ENCODE results near the gene POU5F1. TPM values are rescaled to one million over a fixed set of nuclear protein-coding genes. Genes with fewer than 3 reads are reported as not detected.

The POU5F1 gene
- total RNA-seq, 2 experiments from 2014 or later, result 0.44 to 0.86 TPM

DNA sequence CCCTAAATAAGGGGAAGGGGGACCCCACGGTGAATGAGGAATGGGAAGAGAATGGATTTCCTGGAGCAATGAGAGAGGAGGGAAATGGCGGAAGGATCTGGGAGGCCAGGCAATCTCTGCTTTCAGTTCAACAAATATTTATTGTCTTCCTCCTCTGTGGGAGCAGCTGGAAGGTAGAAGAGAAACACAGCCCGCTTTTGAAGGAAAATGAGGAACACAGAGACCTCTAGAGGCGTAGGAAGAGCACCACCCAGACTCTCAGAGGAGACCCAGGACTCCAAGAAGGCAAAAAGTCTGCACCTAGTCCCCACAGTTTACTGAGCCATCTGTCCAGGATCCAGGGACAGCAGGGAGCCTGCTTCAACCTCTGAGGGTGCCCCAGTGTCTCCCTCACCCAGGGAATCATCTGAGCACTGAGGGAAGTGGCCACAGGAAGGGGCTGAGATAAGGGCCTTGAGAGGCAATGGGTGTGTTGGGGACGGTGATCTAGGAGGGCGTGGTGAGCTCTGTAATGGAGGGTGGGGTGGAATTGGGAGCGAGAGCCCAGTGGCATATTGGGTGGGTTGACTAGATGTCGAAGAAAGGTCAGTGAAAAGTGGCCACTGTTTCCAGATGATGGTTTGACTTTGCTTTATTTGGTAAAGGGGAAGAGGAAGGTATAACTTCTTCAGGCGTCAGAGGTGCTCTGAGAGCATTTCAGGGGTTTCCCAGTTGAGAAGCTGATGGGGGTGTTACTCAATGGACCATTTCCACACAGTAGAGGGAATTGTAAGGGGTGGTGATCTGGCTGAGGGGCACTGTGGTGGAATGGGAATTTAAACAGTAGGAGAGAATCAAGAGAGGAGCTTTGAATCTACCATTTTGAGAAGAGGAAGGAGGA lies 55.3 kb downstream of the POU5F1 start:
- Histone ChIP-seq H4K20me1 (ENCODE audit: insufficient read depth, low read length) (no peaks in the 10 kb centered on the region), H3K4me2 (ENCODE audit: low read length) (no peak overlapping the region), H2AFZ (ENCODE audit: low read length) (no peak overlapping the region), H3K9me3 (ENCODE audit: low read length) (no peaks in the 10 kb centered on the region), H3K79me2 (ENCODE audit: insufficient read depth, low read depth, low read length) (no peaks in the 10 kb centered on the region), H3K9me2 (ENCODE audit: insufficient read depth, low read length) (no peaks in the 10 kb centered on the region), H3K36me3 (ENCODE audit: insufficient read depth, low read length) (no peaks in the 10 kb centered on the region), H3K4me1 (ENCODE audit: insufficient read depth, low read length, poor library complexity, severe bottlenecking) (no peaks in the 10 kb centered on the region), H3K27ac (ENCODE audit: low read depth, low read length, poor library complexity, severe bottlenecking) (no peak overlapping the region), H3K4me3 (ENCODE audit: low read depth, low read length, poor library complexity, severe bottlenecking) (no peak overlapping the region)
- DNase-seq (ENCODE audit: low spot score), result no peak
- no TSS peak for BruUV-seq (replicated peaks)
- intact Hi-C loops (cut with micrococcal nuclease; ENCODE audit: unreplicated experiment), result no loop called here
- POLR2A ChIA-PET, result interaction anchor here (0.7 kb wide), 2 partner anchors 16 to 460 kb away, joined by 3 read pairs; partner anchors contain the start of gene TNF
- CTCF ChIA-PET (ENCODE audit: unreplicated experiment), result interaction anchor here (0.5 kb wide), 2 partner anchors 197 to 735 kb away, joined by 3 to 12 read pairs; no protein-coding TSS in a partner anchor
- TF ChIP-seq, protein P1, sequence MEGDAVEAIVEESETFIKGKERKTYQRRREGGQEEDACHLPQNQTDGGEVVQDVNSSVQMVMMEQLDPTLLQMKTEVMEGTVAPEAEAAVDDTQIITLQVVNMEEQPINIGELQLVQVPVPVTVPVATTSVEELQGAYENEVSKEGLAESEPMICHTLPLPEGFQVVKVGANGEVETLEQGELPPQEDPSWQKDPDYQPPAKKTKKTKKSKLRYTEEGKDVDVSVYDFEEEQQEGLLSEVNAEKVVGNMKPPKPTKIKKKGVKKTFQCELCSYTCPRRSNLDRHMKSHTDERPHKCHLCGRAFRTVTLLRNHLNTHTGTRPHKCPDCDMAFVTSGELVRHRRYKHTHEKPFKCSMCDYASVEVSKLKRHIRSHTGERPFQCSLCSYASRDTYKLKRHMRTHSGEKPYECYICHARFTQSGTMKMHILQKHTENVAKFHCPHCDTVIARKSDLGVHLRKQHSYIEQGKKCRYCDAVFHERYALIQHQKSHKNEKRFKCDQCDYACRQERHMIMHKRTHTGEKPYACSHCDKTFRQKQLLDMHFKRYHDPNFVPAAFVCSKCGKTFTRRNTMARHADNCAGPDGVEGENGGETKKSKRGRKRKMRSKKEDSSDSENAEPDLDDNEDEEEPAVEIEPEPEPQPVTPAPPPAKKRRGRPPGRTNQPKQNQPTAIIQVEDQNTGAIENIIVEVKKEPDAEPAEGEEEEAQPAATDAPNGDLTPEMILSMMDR (conservative IDR thresholded peaks at IDR 0.05; ENCODE audit: low read length), result peak; percentile 37; the same call in 1 of the 2 replicates
- no peak for TF ChIP-seq EZH2phosphoT487 (IDR thresholded peaks at IDR 0.05; ENCODE audit: borderline replicate concordance, low read depth, low read length)

DNA sequence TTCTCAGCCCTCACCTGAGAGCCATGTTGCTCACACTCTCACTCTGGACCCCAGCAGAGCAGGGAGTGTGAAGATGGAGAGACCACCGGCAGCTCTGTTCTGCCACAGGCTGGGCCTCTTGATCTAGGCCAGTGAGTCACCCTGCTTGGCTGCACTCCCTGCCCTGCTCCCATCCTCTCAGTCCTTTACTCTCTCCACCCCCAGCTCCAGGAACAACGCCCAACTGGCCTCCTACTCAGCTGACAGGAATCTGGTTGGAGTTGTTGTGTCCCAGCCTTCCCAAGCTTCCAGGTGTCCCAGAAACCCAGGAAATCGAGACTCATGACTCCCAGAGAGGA lies 56.0 kb downstream of the POU5F1 start, which contains the start of gene PSORS1C1:
Gene PSORS1C1, plus strand, starts transcription at position 260 of the 338 bp plus-strand sequence. CDS start 14,833 bp downstream, outside the sequence.
- no peaks in the 10 kb centered on the region for H3K36me3 ChIP-seq (ENCODE audit: insufficient read depth, low read length)
- ChIA-PET POLR2A (no interaction called here), CTCF (ENCODE audit: unreplicated experiment) (no interaction called here)
- no peaks in the 10 kb centered on the region for H3K9me2 ChIP-seq (ENCODE audit: insufficient read depth, low read length)
- H3K4me2 ChIP-seq (ENCODE audit: low read length), result no peak within 1 kb of the TSS
- BruUV-seq (replicated peaks), result no TSS peak
- no peaks in the 10 kb centered on the region for H3K79me2 ChIP-seq (ENCODE audit: insufficient read depth, low read depth, low read length)
- no peak within 1 kb of the TSS for H3K4me3 ChIP-seq (ENCODE audit: low read depth, low read length, poor library complexity, severe bottlenecking)
- no peak for TF ChIP-seq EZH2phosphoT487 (IDR thresholded peaks at IDR 0.05; ENCODE audit: borderline replicate concordance, low read depth, low read length)
- TF ChIP-seq, protein P1 (conservative IDR thresholded peaks at IDR 0.05; ENCODE audit: low read length), result no peak
- H4K20me1 ChIP-seq (ENCODE audit: insufficient read depth, low read length), result no peaks in the 10 kb centered on the region
- H2AFZ ChIP-seq (ENCODE audit: low read length), result no peak within 1 kb of the TSS
- no peaks in the 10 kb centered on the region for H3K4me1 ChIP-seq (ENCODE audit: insufficient read depth, low read length, poor library complexity, severe bottlenecking)
- H3K27ac ChIP-seq (ENCODE audit: low read depth, low read length, poor library complexity, severe bottlenecking), result no peak within 1 kb of the TSS
- DNase-seq (ENCODE audit: low spot score), result no peak
- intact Hi-C loops (cut with micrococcal nuclease; ENCODE audit: unreplicated experiment), result no loop called here
- no peaks in the 10 kb centered on the region for H3K9me3 ChIP-seq (ENCODE audit: low read length)

Small RNAs within 50 kb of the gene (small RNA-seq; reads per million reads assigned to genes)
- not detected for gene POLR2LP1

Other genes starting within 250 kb of the POU5F1 start
- gene SFTA2, start 238.5 kb downstream of the POU5F1 start, total RNA-seq (2014; rRNA removed; shearing (Covaris generic)), result not detected in 2 replicates
- gene SFTA2, start 238.5 kb downstream of the POU5F1 start, total RNA-seq (2022), result not detected in 2 replicates
- gene MUCL3, start 229.7 kb downstream of the POU5F1 start, total RNA-seq (2014; rRNA removed; shearing (Covaris generic)), result not detected in 2 replicates
- not detected in 2 replicates for gene MUCL3, start 229.7 kb downstream of the POU5F1 start, total RNA-seq (2022)
- not detected in 2 replicates for gene MUC21, start 187.0 kb downstream of the POU5F1 start, total RNA-seq (2014; rRNA removed; shearing (Covaris generic))
- not detected in 2 replicates for gene MUC21, start 187.0 kb downstream of the POU5F1 start, total RNA-seq (2022)
- gene MUC22, start 160.2 kb downstream of the POU5F1 start, total RNA-seq (2014; rRNA removed; shearing (Covaris generic)), result not detected in 2 replicates
- not detected in 2 replicates for gene MUC22, start 160.2 kb downstream of the POU5F1 start, total RNA-seq (2022)
- gene C6orf15, start 58.1 kb downstream of the POU5F1 start, total RNA-seq (2014; rRNA removed; shearing (Covaris generic)), result not detected in 2 replicates
- gene C6orf15, start 58.1 kb downstream of the POU5F1 start, total RNA-seq (2022), result not detected in 2 replicates
- gene PSORS1C1, start 55.9 kb downstream of the POU5F1 start, total RNA-seq (2014; rRNA removed; shearing (Covaris generic)), result not detected in 2 replicates
- gene PSORS1C1, start 55.9 kb downstream of the POU5F1 start, total RNA-seq (2022), result not detected in 2 replicates
- not detected in 2 replicates for gene CDSN, start 50.2 kb downstream of the POU5F1 start, total RNA-seq (2014; rRNA removed; shearing (Covaris generic))
- gene CDSN, start 50.2 kb downstream of the POU5F1 start, total RNA-seq (2022), result not detected in 2 replicates
- gene PSORS1C2, start 31.6 kb downstream of the POU5F1 start, total RNA-seq (2014; rRNA removed; shearing (Covaris generic)), result not detected in 2 replicates
- not detected in 2 replicates for gene PSORS1C2, start 31.6 kb downstream of the POU5F1 start, total RNA-seq (2022)
- gene CCHCR1, start 12.9 kb downstream of the POU5F1 start, total RNA-seq (2014; rRNA removed; shearing (Covaris generic)), result 23.9 and 33.0 TPM in 2 replicates
- gene CCHCR1, start 12.9 kb downstream of the POU5F1 start, total RNA-seq (2022), result 31.5 and 33.0 TPM in 2 replicates
- gene TCF19, start 12.1 kb downstream of the POU5F1 start, total RNA-seq (2014; rRNA removed; shearing (Covaris generic)), result 61.6 and 63.2 TPM in 2 replicates
- 54.5 and 56.7 TPM in 2 replicates for gene TCF19, start 12.1 kb downstream of the POU5F1 start, total RNA-seq (2022)
- gene HLA-C, start 101.4 kb upstream of the POU5F1 start, total RNA-seq (2014; rRNA removed; shearing (Covaris generic)), result 333 and 406 TPM in 2 replicates
- 404 and 419 TPM in 2 replicates for gene HLA-C, start 101.4 kb upstream of the POU5F1 start, total RNA-seq (2022)
- gene HLA-B, start 186.5 kb upstream of the POU5F1 start, total RNA-seq (2014; rRNA removed; shearing (Covaris generic)), result 223 and 258 TPM in 2 replicates
- gene HLA-B, start 186.5 kb upstream of the POU5F1 start, total RNA-seq (2022), result 238 and 309 TPM in 2 replicates
- gene MICA, start 232.9 kb upstream of the POU5F1 start, total RNA-seq (2014; rRNA removed; shearing (Covaris generic)), result 11.9 and 15.3 TPM in 2 replicates
- 8.3 and 9.9 TPM in 2 replicates for gene MICA, start 232.9 kb upstream of the POU5F1 start, total RNA-seq (2022)

All from OCI-LY7 (cell line).